Measurements from ENCODE around the gene ALDH3A2.

The ALDH3A2 gene

GRCh38 chr17:19717411-19717908, 68.9 kb downstream of the ALDH3A2 start:
- H3K4me2 ChIP-seq (ENCODE audit: insufficient read depth, low read length): no peak overlapping the region
- H2AFZ ChIP-seq (ENCODE audit: low read depth, low read length): no peak overlapping the region
- DNase-seq: no peak
- H3K27me3 ChIP-seq (ENCODE audit: insufficient read depth, low read length, poor library complexity): no peaks in the 10 kb centered on the region
- no peak for TF ChIP-seq EZH2 (IDR thresholded peaks at IDR 0.05; ENCODE audit: borderline replicate concordance, low read depth, low read length, severe bottlenecking)
- no peak for TF ChIP-seq CTCF (IDR thresholded peaks at IDR 0.05; ENCODE audit: borderline replicate concordance, extremely low read depth, low read length, poor library complexity, severe bottlenecking)
- no peak for ATAC-seq (ENCODE audit: insufficient read depth, low read depth)
- H3K27ac ChIP-seq (ENCODE audit: low read length): no peak overlapping the region
- H3K4me3 ChIP-seq (ENCODE audit: low read depth in 1 of 2, low read length in 2 of 2): no peak overlapping the region
- no peaks in the 10 kb centered on the region for H3K79me2 ChIP-seq (ENCODE audit: insufficient read depth, low read length)
- no peaks in the 10 kb centered on the region for H3K4me1 ChIP-seq (ENCODE audit: insufficient read depth, low read length)
- no peak overlapping the region for H3K9ac ChIP-seq (ENCODE audit: low read depth, low read length)
- H4K20me1 ChIP-seq (ENCODE audit: insufficient read depth, low read length): peaks cover 7% of the 10 kb centered on the region; the same call in 1 of the 2 replicates
- no peaks in the 10 kb centered on the region for H3K9me3 ChIP-seq (ENCODE audit: insufficient read depth, low read length, severe bottlenecking)
- no peaks in the 10 kb centered on the region for H3K36me3 ChIP-seq (ENCODE audit: insufficient read depth, low read length)

GRCh38 chr17:19718041-19718612, 69.6 kb downstream of the ALDH3A2 start:
- no peak overlapping the region for H3K27ac ChIP-seq (ENCODE audit: low read length)
- no peak overlapping the region for H3K9ac ChIP-seq (ENCODE audit: low read depth, low read length)
- H3K79me2 ChIP-seq (ENCODE audit: insufficient read depth, low read length): no peaks in the 10 kb centered on the region
- no peak overlapping the region for H2AFZ ChIP-seq (ENCODE audit: low read depth, low read length)
- no peaks in the 10 kb centered on the region for H3K4me1 ChIP-seq (ENCODE audit: insufficient read depth, low read length)
- H3K36me3 ChIP-seq (ENCODE audit: insufficient read depth, low read length): no peaks in the 10 kb centered on the region
- H4K20me1 ChIP-seq (ENCODE audit: insufficient read depth, low read length): peaks cover 7% of the 10 kb centered on the region; the same call in 1 of the 2 replicates
- H3K4me2 ChIP-seq (ENCODE audit: insufficient read depth, low read length): no peak overlapping the region
- ATAC-seq (ENCODE audit: insufficient read depth, low read depth) (no peak), DNase-seq (no peak)
- H3K9me3 ChIP-seq (ENCODE audit: insufficient read depth, low read length, severe bottlenecking): no peaks in the 10 kb centered on the region
- no peak for TF ChIP-seq CTCF (IDR thresholded peaks at IDR 0.05; ENCODE audit: borderline replicate concordance, extremely low read depth, low read length, poor library complexity, severe bottlenecking)
- TF ChIP-seq EZH2 (IDR thresholded peaks at IDR 0.05; ENCODE audit: borderline replicate concordance, low read depth, low read length, severe bottlenecking): no peak
- H3K27me3 ChIP-seq (ENCODE audit: insufficient read depth, low read length, poor library complexity): no peaks in the 10 kb centered on the region
- no peak overlapping the region for H3K4me3 ChIP-seq (ENCODE audit: low read depth in 1 of 2, low read length in 2 of 2)

- H3K27me3 ChIP-seq (ENCODE audit: insufficient read depth, low read length, poor library complexity): no peaks in the 10 kb centered on the region
- H3K4me2 ChIP-seq (ENCODE audit: insufficient read depth, low read length): no peak overlapping the region
- no peak for DNase-seq
- H3K4me1 ChIP-seq (ENCODE audit: insufficient read depth, low read length): no peaks in the 10 kb centered on the region
- H3K9ac ChIP-seq (ENCODE audit: low read depth, low read length): no peak overlapping the region
- H2AFZ ChIP-seq (ENCODE audit: low read depth, low read length): no peak overlapping the region
- TF ChIP-seq EZH2 (IDR thresholded peaks at IDR 0.05; ENCODE audit: borderline replicate concordance, low read depth, low read length, severe bottlenecking) (no peak), CTCF (IDR thresholded peaks at IDR 0.05; ENCODE audit: borderline replicate concordance, extremely low read depth, low read length, poor library complexity, severe bottlenecking) (peak; percentile 13)
- H3K36me3 ChIP-seq (ENCODE audit: insufficient read depth, low read length): no peaks in the 10 kb centered on the region
- H3K79me2 ChIP-seq (ENCODE audit: insufficient read depth, low read length): no peaks in the 10 kb centered on the region
- peaks cover 7% of the 10 kb centered on the region; the same call in 1 of the 2 replicates for H4K20me1 ChIP-seq (ENCODE audit: insufficient read depth, low read length)
- H3K4me3 ChIP-seq (ENCODE audit: low read depth in 1 of 2, low read length in 2 of 2): no peak overlapping the region
- ATAC-seq (ENCODE audit: insufficient read depth, low read depth): no peak
- H3K27ac ChIP-seq (ENCODE audit: low read length): no peak overlapping the region
- no peaks in the 10 kb centered on the region for H3K9me3 ChIP-seq (ENCODE audit: insufficient read depth, low read length, severe bottlenecking)
These were observed 70.2 kb downstream of the ALDH3A2 start for GRCh38 chr17:19718613-19719354.

Measured in DND-41 (cell line).